Body of pancreas (tissue), 4 donors: Measurements from ENCODE around the gene THTPA. TPM values are rescaled to one million over a fixed set of nuclear protein-coding genes. Genes with fewer than 3 reads are reported as not detected.

Source experiments
- ATAC-seq: fragments of 150-250 bp; one replicate; pipeline ENCODE4 v1.9.1; 2016
- DNase-seq, 4 donors: peaks; one replicate each; pipeline ENCODE4 v3.0.0-alpha.2; 2019
- H3K27ac ChIP-seq, 4 donors: fragments of 200-600 bp; sonication (generic); 1 replicate in 3 of 4; 2 replicates in 1 of 4; pipeline versions ENCODE4 v1.5.1 to v1.6.1; 2016 to 2019; ENCODE audit warnings: mild to moderate bottlenecking in 1 of 4, mixed read lengths in 1 of 4, moderate library complexity in 1 of 4
- H3K27me3 ChIP-seq, 2 donors: fragments of 200-600 bp; sonication (generic); one replicate each; pipeline ENCODE4 v1.6.0; 2016; ENCODE audit warnings: mild to moderate bottlenecking in 1 of 2
- H3K36me3 ChIP-seq, 2 donors: fragments of 200-600 bp; sonication (generic); replicated peaks in 1 of 2; 2 replicates each; pipeline ENCODE4 v1.5.1; 2016; ENCODE audit warnings: low read depth in 2 of 2; ENCODE audit not compliant: insufficient read depth in 1 of 2
- H3K4me1 ChIP-seq: fragments of 200-600 bp; sonication (generic); one replicate; pipeline ENCODE4 v1.6.0; 2016
- H3K4me3 ChIP-seq, 2 donors: fragments of 200-600 bp; sonication (generic); 1 replicate in 1 of 2; 2 replicates in 1 of 2; pipeline ENCODE4 v1.5.1; 2016 to 2019
- H3K9me3 ChIP-seq, 3 donors: fragments of 200-600 bp; sonication (generic); 1 replicate in 2 of 3; 2 replicates in 1 of 3; pipeline ENCODE4 v1.5.1; 2016
- POLR2A ChIP-seq, 3 donors: fragments of 450-650 bp; IDR thresholded peaks; one replicate each; pipeline ENCODE4 v1.6.1; 2016; ENCODE audit warnings: antibody characterized with exemption in 3 of 3, mild to moderate bottlenecking in 2 of 3
- WGBS, 2 donors: methylation state at CpG; one replicate each; pipeline ENCODE4 v1.1.5; 2017; 5-methylcytosine and 5-hydroxymethylcytosine counted together
- intact Hi-C: fragments of 100-400 bp; cut with DNase I; formaldehyde crosslinking; loops from one replicate; pipeline ENCODE4 v1.15.1; 2023
- total RNA-seq, 2 donors: library from RNA; depleted of rRNA; stranded (reverse); fragments of >200 nt; gene quantifications; one replicate each; pipeline ENCODE4 v1.1.0, GENCODE V29; 2016
- TF ChIP-seq, protein P1 (sequence below), 7 experiments: fragments of 450-650 bp in 4 of 7; fragments of 200-600 bp in 3 of 7; sonication (generic) in 3 of 7; IDR thresholded peaks; one replicate each; pipeline ENCODE4 v1.5.1; 2016 to 2019; ENCODE audit warnings: antibody characterized with exemption in 7 of 7

The THTPA gene
- total RNA-seq, 2 donors from 2014 or later, result 11.7 to 43.2 TPM

DNA sequence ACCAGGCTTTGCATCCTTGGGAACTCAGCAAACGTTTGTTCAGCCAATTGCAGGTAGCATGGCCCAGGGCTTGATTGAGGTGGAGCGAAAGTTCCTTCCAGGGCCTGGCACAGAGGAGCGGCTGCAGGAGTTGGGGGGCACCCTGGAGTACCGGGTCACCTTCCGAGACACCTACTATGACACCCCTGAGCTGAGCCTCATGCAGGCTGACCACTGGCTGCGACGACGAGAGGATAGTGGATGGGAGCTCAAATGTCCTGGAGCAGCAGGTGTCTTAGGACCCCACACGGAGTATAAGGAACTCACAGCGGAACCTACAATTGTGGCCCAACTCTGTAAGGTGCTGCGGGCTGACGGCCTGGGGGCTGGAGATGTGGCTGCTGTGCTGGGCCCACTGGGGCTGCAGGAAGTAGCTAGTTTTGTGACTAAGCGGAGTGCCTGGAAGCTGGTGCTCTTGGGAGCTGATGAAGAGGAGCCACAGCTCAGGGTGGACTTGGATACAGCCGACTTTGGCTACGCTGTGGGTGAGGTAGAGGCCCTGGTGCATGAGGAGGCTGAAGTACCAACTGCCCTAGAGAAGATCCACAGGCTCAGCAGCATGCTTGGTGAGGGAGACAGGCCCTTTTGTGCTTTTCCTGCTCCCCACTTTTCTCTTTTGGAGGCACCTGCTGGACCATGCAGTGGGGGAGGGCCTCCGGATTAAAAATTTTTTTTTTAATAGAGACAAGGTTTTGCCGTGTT lies 799 bp downstream of the THTPA start:
- TF ChIP-seq, protein P1, sequence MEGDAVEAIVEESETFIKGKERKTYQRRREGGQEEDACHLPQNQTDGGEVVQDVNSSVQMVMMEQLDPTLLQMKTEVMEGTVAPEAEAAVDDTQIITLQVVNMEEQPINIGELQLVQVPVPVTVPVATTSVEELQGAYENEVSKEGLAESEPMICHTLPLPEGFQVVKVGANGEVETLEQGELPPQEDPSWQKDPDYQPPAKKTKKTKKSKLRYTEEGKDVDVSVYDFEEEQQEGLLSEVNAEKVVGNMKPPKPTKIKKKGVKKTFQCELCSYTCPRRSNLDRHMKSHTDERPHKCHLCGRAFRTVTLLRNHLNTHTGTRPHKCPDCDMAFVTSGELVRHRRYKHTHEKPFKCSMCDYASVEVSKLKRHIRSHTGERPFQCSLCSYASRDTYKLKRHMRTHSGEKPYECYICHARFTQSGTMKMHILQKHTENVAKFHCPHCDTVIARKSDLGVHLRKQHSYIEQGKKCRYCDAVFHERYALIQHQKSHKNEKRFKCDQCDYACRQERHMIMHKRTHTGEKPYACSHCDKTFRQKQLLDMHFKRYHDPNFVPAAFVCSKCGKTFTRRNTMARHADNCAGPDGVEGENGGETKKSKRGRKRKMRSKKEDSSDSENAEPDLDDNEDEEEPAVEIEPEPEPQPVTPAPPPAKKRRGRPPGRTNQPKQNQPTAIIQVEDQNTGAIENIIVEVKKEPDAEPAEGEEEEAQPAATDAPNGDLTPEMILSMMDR (IDR thresholded peaks at IDR 0.05), result no peak
- TF ChIP-seq POLR2A (IDR thresholded peaks at IDR 0.05), result no peak
- Histone ChIP-seq H3K4me3 (peak overlapping the region; percentile 59 to 72), H3K9me3 (no peaks in the 10 kb centered on the region), H3K36me3 (peaks cover 0 to 7% of the 10 kb centered on the region in 2 donors), H3K4me1 (peaks cover 23% of the 10 kb centered on the region), H3K27ac (peak overlapping the region; percentile 89 to 98 (median 94)), H3K27me3 (no peaks in the 10 kb centered on the region)
- ATAC-seq (no peak), DNase-seq (no peak)
- intact Hi-C loops, result loop anchor here (5.0 kb wide), 1 partner anchor 85 kb away; no protein-coding TSS in a partner anchor
- WGBS, 2 donors, result 28 to 33% methylated on average over 7 to 17 of the region's 17 CpGs

DNA sequence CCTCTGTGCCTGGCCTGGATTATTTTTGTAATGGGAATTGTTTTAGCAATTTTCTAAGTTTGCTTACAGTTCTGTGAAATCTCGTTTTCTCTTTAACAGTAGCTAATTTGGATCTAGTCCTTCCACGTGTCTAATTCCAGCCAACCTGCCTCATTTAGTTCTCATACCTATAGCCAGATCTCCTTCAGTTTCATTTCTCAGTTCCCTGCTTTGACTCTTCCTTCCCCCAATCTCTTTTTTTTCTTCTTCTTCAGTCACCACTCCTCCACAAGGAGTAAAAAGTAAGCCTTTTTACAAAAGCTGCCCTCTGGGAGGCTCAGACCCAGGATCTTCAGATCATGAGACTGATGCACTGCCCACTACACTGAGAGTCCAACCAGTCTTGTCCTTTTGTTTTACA lies 1.4 kb downstream of the THTPA start:
- DNase-seq (no peak), ATAC-seq (no peak)
- H3K4me1 ChIP-seq, result peaks cover 20% of the 10 kb centered on the region
- no peaks in the 10 kb centered on the region for H3K9me3 ChIP-seq
- H3K36me3 ChIP-seq, result peaks cover 0 to 10% of the 10 kb centered on the region in 2 donors
- H3K4me3 ChIP-seq, result no peak overlapping the region
- intact Hi-C loops, result loop anchor here (5.0 kb wide), 1 partner anchor 85 kb away; no protein-coding TSS in a partner anchor
- peak overlapping the region in 2 of 4 donors; percentile 95 to 98 for H3K27ac ChIP-seq
- WGBS, 2 donors, result 25 to 28% methylated on average over 2 of the region's 2 CpGs
- TF ChIP-seq, protein P1 (IDR thresholded peaks at IDR 0.05), result no peak
- TF ChIP-seq POLR2A (IDR thresholded peaks at IDR 0.05), result no peak
- no peaks in the 10 kb centered on the region for H3K27me3 ChIP-seq

DNA sequence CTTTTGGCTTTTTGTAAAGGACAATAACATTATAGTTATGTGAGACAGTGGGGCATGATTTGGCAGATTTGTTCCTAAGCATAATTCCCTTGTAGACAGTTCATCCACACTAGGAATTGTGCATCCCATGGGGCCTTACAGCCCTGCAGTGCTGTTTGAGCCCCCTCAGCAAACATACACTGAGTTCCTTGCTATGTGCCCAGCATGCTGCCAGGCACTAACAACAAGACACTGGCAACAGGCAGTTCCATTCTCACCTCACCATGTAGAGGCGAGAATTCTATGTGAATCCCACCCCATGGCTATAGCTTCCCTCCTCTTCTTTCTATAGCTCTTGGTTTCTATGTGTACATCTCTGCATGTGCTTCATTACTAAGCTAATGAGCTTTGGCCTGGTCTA lies 1.9 kb downstream of the THTPA start:
- no peak overlapping the region for H3K27ac ChIP-seq
- H3K9me3 ChIP-seq, result no peaks in the 10 kb centered on the region
- TF ChIP-seq, protein P1 (IDR thresholded peaks at IDR 0.05), result no peak
- no peak for ATAC-seq
- 71 to 100% methylated on average over 1 of the region's 1 CpG for WGBS, 2 donors
- peaks cover 24% of the 10 kb centered on the region for H3K4me1 ChIP-seq
- intact Hi-C loops, result loop anchor here (5.0 kb wide), 1 partner anchor 86 kb away; no protein-coding TSS in a partner anchor
- H3K27me3 ChIP-seq, result no peaks in the 10 kb centered on the region
- no peak for DNase-seq
- H3K36me3 ChIP-seq, result peaks cover 0 to 10% of the 10 kb centered on the region in 2 donors
- no peak overlapping the region for H3K4me3 ChIP-seq

DNA sequence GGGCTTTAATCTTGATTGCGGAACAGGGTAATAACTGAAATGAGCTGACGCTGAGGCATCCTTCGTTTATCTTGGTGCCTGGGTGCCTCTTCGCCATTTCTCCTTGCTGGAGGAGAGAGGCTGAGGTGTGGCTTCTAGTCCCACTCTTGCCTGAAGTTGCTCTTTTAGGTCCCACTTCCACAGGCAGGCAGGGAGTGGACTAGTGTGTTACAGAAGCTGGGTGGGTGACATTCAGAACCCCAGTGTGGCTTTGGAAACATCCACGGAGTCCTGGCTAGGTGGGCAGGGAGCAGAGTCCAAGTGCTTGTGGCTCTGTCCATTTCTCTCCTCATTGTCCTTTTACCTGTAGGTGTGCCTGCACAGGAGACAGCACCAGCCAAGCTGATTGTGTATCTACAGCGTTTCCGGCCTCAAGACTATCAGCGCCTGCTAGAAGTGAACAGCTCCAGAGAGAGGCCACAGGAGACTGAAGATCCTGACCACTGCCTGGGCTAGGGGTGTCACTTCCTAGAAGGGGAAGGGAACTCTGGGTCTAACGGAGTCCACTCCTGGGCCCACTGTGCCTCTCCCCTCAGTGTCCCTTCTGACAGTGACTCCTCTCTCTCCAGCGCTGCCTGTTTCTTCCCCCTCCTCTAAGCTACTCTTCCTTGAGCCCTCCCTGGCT lies 2.4 kb downstream of the THTPA start:
- intact Hi-C loops, result loop anchor here (5.0 kb wide), 1 partner anchor 86 kb away; no protein-coding TSS in a partner anchor
- Histone ChIP-seq H3K36me3 (peaks cover 0 to 10% of the 10 kb centered on the region in 2 donors), H3K9me3 (no peaks in the 10 kb centered on the region), H3K27ac (no peak overlapping the region), H3K4me3 (no peak overlapping the region), H3K4me1 (peaks cover 28% of the 10 kb centered on the region), H3K27me3 (no peaks in the 10 kb centered on the region)
- DNase-seq (no peak), ATAC-seq (no peak)
- TF ChIP-seq, protein P1 (IDR thresholded peaks at IDR 0.05), result no peak
- no peak for TF ChIP-seq POLR2A (IDR thresholded peaks at IDR 0.05)
- WGBS, 2 donors, result 77 to 84% methylated on average over 8 to 10 of the region's 10 CpGs
